ENCODE measurements around the gene ACP7. TPM values are rescaled to one million over a fixed set of nuclear protein-coding genes. Genes with fewer than 3 reads are reported as not detected.

Gene ACP7
- total RNA-seq, 1 experiment from 2014 or later, result 0.11 TPM

- TF ChIP-seq ZNF396 (CRISPR knock-in tag; IDR thresholded peaks at IDR 0.05; ENCODE audit: borderline replicate concordance) (no peak), GRHL2 (CRISPR knock-in tag; IDR thresholded peaks at IDR 0.05; ENCODE audit: insufficient replicate concordance, severe bottlenecking) (no peak), HMGA2 (CRISPR knock-in tag; IDR thresholded peaks at IDR 0.05) (no peak), IRF2 (CRISPR knock-in tag; IDR thresholded peaks at IDR 0.05; ENCODE audit: borderline replicate concordance, low read depth) (no peak), ZNF671 (CRISPR knock-in tag; IDR thresholded peaks at IDR 0.05) (no peak), GTF2I (CRISPR knock-in tag; conservative IDR thresholded peaks at IDR 0.05) (no peak), MLX (CRISPR knock-in tag; IDR thresholded peaks at IDR 0.05) (no peak), PRDM15 (CRISPR knock-in tag; IDR thresholded peaks at IDR 0.05) (no peak), ZNF425 (CRISPR knock-in tag; conservative IDR thresholded peaks at IDR 0.05) (no peak)
- TF ChIP-seq, protein P1, sequence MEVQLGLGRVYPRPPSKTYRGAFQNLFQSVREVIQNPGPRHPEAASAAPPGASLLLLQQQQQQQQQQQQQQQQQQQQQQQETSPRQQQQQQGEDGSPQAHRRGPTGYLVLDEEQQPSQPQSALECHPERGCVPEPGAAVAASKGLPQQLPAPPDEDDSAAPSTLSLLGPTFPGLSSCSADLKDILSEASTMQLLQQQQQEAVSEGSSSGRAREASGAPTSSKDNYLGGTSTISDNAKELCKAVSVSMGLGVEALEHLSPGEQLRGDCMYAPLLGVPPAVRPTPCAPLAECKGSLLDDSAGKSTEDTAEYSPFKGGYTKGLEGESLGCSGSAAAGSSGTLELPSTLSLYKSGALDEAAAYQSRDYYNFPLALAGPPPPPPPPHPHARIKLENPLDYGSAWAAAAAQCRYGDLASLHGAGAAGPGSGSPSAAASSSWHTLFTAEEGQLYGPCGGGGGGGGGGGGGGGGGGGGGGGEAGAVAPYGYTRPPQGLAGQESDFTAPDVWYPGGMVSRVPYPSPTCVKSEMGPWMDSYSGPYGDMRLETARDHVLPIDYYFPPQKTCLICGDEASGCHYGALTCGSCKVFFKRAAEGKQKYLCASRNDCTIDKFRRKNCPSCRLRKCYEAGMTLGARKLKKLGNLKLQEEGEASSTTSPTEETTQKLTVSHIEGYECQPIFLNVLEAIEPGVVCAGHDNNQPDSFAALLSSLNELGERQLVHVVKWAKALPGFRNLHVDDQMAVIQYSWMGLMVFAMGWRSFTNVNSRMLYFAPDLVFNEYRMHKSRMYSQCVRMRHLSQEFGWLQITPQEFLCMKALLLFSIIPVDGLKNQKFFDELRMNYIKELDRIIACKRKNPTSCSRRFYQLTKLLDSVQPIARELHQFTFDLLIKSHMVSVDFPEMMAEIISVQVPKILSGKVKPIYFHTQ (CRISPR knock-in tag; IDR thresholded peaks at IDR 0.05), result no peak
- POLR2A ChIA-PET, result no interaction called here
- H3K9me3 Mint-ChIP-seq, result no peaks in the 10 kb centered on the region
- peaks cover 6% of the 10 kb centered on the region for H3K4me1 Mint-ChIP-seq
- H3K27me3 Mint-ChIP-seq (ENCODE audit: low read depth), result peaks cover 2% of the 10 kb centered on the region; the same call in 1 of the 2 replicates
- CTCF ChIA-PET, result interaction anchor here (0.8 to 1.2 kb wide), 6 partner anchors 10 to 86 kb away, joined by 3 to 5 read pairs (median 4); partner anchors contain the start of gene NCCRP1
- H3K27ac Mint-ChIP-seq, result no peak overlapping the region
- H3K4me3 Mint-ChIP-seq, result no peak overlapping the region
- no peaks in the 10 kb centered on the region for H3K36me3 Mint-ChIP-seq
- ATAC-seq (no peak), DNase-seq (ENCODE audit: low spot score) (no peak)
Measured at GRCh38 chr19:39112338-39112890, 28.2 kb downstream of the ACP7 start.

DNA sequence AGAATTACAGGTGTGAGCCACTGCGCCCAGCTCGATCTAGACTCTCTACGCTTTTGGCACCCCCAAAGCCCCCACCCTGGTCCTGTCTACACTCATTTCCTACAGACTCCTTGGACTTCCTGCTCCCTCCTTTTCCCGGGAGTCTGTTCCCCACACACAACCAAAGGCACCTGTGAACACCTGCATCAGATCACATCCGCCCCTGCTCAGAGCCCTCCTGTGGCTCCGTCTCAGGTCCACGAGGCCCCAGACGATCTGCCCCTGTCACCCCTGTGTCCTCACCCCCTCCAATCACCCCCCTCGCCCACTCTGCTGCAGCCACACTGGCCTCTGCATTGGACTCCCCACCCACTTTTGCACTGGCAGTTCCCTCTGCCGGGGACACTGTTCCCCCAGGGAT, 29.0 kb downstream of the ACP7 start:
- peaks cover 6% of the 10 kb centered on the region for H3K4me1 Mint-ChIP-seq
- no peaks in the 10 kb centered on the region for H3K36me3 Mint-ChIP-seq
- TF ChIP-seq ZNF263 (CRISPR knock-in tag; IDR thresholded peaks at IDR 0.05; ENCODE audit: low read depth), result no peak
- no peak for TF ChIP-seq ATF1 (CRISPR knock-in tag; IDR thresholded peaks at IDR 0.05)
- no peak for TF ChIP-seq ZBTB43 (CRISPR knock-in tag; IDR thresholded peaks at IDR 0.05)
- TF ChIP-seq, protein P2, sequence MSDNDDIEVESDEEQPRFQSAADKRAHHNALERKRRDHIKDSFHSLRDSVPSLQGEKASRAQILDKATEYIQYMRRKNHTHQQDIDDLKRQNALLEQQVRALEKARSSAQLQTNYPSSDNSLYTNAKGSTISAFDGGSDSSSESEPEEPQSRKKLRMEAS (CRISPR knock-in tag; IDR thresholded peaks at IDR 0.05), result no peak
- H3K27ac Mint-ChIP-seq, result no peak overlapping the region
- no peaks in the 10 kb centered on the region for H3K9me3 Mint-ChIP-seq
- ATAC-seq, result no peak
- CTCF ChIA-PET, result no interaction called here
- DNase-seq (ENCODE audit: low spot score), result no peak
- no peaks in the 10 kb centered on the region for H3K27me3 Mint-ChIP-seq (ENCODE audit: low read depth)
- H3K4me3 Mint-ChIP-seq, result no peak overlapping the region
- POLR2A ChIA-PET, result no interaction called here
